ENCODE results near the gene GAGE1.
"Not testable (repeated sequence)": the region's sequence is repeated elsewhere in the genome, so short reads cannot be mapped to it uniquely, and the experiment has no call there.

Gene GAGE1, protein sequence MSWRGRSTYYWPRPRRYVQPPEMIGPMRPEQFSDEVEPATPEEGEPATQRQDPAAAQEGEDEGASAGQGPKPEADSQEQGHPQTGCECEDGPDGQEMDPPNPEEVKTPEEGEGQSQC

DNA sequence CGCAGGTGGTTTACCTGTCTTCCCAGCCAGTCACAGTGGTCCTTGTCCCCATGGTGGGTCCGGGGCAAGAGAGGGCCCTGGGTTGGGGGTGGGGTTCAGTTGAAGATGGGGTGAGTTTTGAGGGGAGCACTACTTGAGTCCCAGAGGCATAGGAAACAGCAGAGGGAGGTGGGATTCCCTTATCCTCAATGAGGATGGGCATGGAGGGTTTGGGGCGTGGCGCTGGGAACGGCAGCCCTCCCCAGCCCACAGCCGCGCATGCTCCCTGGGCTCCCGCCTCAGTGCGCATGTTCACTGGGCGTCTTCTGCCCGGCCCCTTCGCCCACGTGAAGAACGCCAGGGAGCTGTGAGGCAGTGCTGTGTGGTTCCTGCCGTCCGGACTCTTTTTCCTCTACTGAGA, at the start of gene GAGE1:
Gene GAGE1, plus strand, starts transcription at position 301 of the 400 bp plus-strand sequence. CDS start 1,155 bp downstream, outside the sequence.
- not testable (repeated sequence) for H3K4me1 ChIP-seq (ENCODE audit: control insufficient read depth, low read length); H3K36me3 ChIP-seq (ENCODE audit: control insufficient read depth, low read length); H3F3A ChIP-seq (ENCODE audit: control insufficient read depth, insufficient read depth); H3K9me3 ChIP-seq (ENCODE audit: control insufficient read depth, insufficient read depth, low read length); H3K27me3 ChIP-seq (ENCODE audit: control insufficient read depth, low read length); H4K20me1 ChIP-seq (ENCODE audit: control insufficient read depth, insufficient read depth, low read depth, low read length); H3K79me2 ChIP-seq (ENCODE audit: control insufficient read depth, low read length); H3K9me2 ChIP-seq (replicated peaks; ENCODE audit: control insufficient read depth, low read length); H3K27ac ChIP-seq (ENCODE audit: low read depth, low read length); H3K4me3 ChIP-seq (ENCODE audit: low read length); H3K4me2 ChIP-seq (ENCODE audit: low read length)

GRCh38 chrX:49550989-49551388, 47.8 kb upstream of the GAGE1 start, which contains the start of gene GAGE12E:
TSS of gene GAGE12E (plus strand) at chrX:49551289. CDS start at chrX:49552444, 1,155 bp downstream.
- not testable (repeated sequence) for H3K9me3 ChIP-seq (ENCODE audit: control insufficient read depth, insufficient read depth, low read length); H3K79me2 ChIP-seq (ENCODE audit: control insufficient read depth, low read length); H3K27me3 ChIP-seq (ENCODE audit: control insufficient read depth, low read length); H3K36me3 ChIP-seq (ENCODE audit: control insufficient read depth, low read length); H3K4me1 ChIP-seq (ENCODE audit: control insufficient read depth, low read length); H3K27ac ChIP-seq (ENCODE audit: low read depth, low read length); H3K9me2 ChIP-seq (replicated peaks; ENCODE audit: control insufficient read depth, low read length); H3K4me2 ChIP-seq (ENCODE audit: low read length); H3K4me3 ChIP-seq (ENCODE audit: low read length); H3F3A ChIP-seq (ENCODE audit: control insufficient read depth, insufficient read depth); H4K20me1 ChIP-seq (ENCODE audit: control insufficient read depth, insufficient read depth, low read depth, low read length)

- H3F3A ChIP-seq (ENCODE audit: control insufficient read depth, insufficient read depth): not testable (repeated sequence)
Observed at GRCh38 chrX:49560542-49560941, 38.3 kb upstream of the GAGE1 start, which contains the start of gene GAGE12F. TSS of gene GAGE12F (plus strand) at chrX:49560842. CDS start at chrX:49561997, 1,155 bp downstream.

GRCh38 chrX:49568728-49569127, 30.1 kb upstream of the GAGE1 start:
- H3K27ac ChIP-seq (ENCODE audit: low read depth, low read length); H3K27me3 ChIP-seq (ENCODE audit: control insufficient read depth, low read length); H3K36me3 ChIP-seq (ENCODE audit: control insufficient read depth, low read length); H4K20me1 ChIP-seq (ENCODE audit: control insufficient read depth, insufficient read depth, low read depth, low read length); H3K4me2 ChIP-seq (ENCODE audit: low read length); H3K9me3 ChIP-seq (ENCODE audit: control insufficient read depth, insufficient read depth, low read length); H3K4me3 ChIP-seq (ENCODE audit: low read length); H3F3A ChIP-seq (ENCODE audit: control insufficient read depth, insufficient read depth); H3K79me2 ChIP-seq (ENCODE audit: control insufficient read depth, low read length); H3K9me2 ChIP-seq (replicated peaks; ENCODE audit: control insufficient read depth, low read length); H3K4me1 ChIP-seq (ENCODE audit: control insufficient read depth, low read length): not testable (repeated sequence)

More at GRCh38 chrX:49560542-49560941, 38.3 kb upstream of the GAGE1 start, which contains the start of gene GAGE12F:
- not testable (repeated sequence) for H3K79me2 ChIP-seq (ENCODE audit: control insufficient read depth, low read length); H3K27ac ChIP-seq (ENCODE audit: low read depth, low read length); H3K4me1 ChIP-seq (ENCODE audit: control insufficient read depth, low read length); H4K20me1 ChIP-seq (ENCODE audit: control insufficient read depth, insufficient read depth, low read depth, low read length); H3K4me2 ChIP-seq (ENCODE audit: low read length); H3K4me3 ChIP-seq (ENCODE audit: low read length); H3K27me3 ChIP-seq (ENCODE audit: control insufficient read depth, low read length); H3K36me3 ChIP-seq (ENCODE audit: control insufficient read depth, low read length); H3K9me3 ChIP-seq (ENCODE audit: control insufficient read depth, insufficient read depth, low read length); H3K9me2 ChIP-seq (replicated peaks; ENCODE audit: control insufficient read depth, low read length)

- not testable (repeated sequence) for H3K9me2 ChIP-seq (replicated peaks; ENCODE audit: control insufficient read depth, low read length); H3F3A ChIP-seq (ENCODE audit: control insufficient read depth, insufficient read depth); H3K9me3 ChIP-seq (ENCODE audit: control insufficient read depth, insufficient read depth, low read length); H3K4me3 ChIP-seq (ENCODE audit: low read length); H3K36me3 ChIP-seq (ENCODE audit: control insufficient read depth, low read length); H4K20me1 ChIP-seq (ENCODE audit: control insufficient read depth, insufficient read depth, low read depth, low read length); H3K4me2 ChIP-seq (ENCODE audit: low read length); H3K79me2 ChIP-seq (ENCODE audit: control insufficient read depth, low read length); H3K27me3 ChIP-seq (ENCODE audit: control insufficient read depth, low read length); H3K4me1 ChIP-seq (ENCODE audit: control insufficient read depth, low read length); H3K27ac ChIP-seq (ENCODE audit: low read depth, low read length)
Observed at GRCh38 chrX:49569152-49569551, 29.7 kb upstream of the GAGE1 start.

DNA sequence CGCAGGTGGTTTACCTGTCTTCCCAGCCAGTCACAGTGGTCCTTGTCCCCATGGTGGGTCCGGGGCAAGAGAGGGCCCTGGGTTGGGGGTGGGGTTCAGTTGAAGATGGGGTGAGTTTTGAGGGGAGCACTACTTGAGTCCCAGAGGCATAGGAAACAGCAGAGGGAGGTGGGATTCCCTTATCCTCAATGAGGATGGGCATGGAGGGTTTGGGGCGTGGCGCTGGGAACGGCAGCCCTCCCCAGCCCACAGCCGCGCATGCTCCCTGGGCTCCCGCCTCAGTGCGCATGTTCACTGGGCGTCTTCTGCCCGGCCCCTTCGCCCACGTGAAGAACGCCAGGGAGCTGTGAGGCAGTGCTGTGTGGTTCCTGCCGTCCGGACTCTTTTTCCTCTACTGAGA, 28.7 kb upstream of the GAGE1 start, which contains the start of gene GAGE12G:
Gene GAGE12G, plus strand, starts transcription at position 301 of the 400 bp plus-strand sequence. CDS start 1,155 bp downstream, outside the sequence.
- not testable (repeated sequence) for H3F3A ChIP-seq (ENCODE audit: control insufficient read depth, insufficient read depth); H3K9me3 ChIP-seq (ENCODE audit: control insufficient read depth, insufficient read depth, low read length); H3K9me2 ChIP-seq (replicated peaks; ENCODE audit: control insufficient read depth, low read length)

DNA sequence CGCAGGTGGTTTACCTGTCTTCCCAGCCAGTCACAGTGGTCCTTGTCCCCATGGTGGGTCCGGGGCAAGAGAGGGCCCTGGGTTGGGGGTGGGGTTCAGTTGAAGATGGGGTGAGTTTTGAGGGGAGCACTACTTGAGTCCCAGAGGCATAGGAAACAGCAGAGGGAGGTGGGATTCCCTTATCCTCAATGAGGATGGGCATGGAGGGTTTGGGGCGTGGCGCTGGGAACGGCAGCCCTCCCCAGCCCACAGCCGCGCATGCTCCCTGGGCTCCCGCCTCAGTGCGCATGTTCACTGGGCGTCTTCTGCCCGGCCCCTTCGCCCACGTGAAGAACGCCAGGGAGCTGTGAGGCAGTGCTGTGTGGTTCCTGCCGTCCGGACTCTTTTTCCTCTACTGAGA, 19.2 kb upstream of the GAGE1 start, which contains the start of gene GAGE12H:
Gene GAGE12H, plus strand, starts transcription at position 301 of the 400 bp plus-strand sequence. CDS start 1,155 bp downstream, outside the sequence.
- H4K20me1 ChIP-seq (ENCODE audit: control insufficient read depth, insufficient read depth, low read depth, low read length); H3K4me3 ChIP-seq (ENCODE audit: low read length); H3K9me3 ChIP-seq (ENCODE audit: control insufficient read depth, insufficient read depth, low read length); H3K9me2 ChIP-seq (replicated peaks; ENCODE audit: control insufficient read depth, low read length); H3K4me1 ChIP-seq (ENCODE audit: control insufficient read depth, low read length); H3K36me3 ChIP-seq (ENCODE audit: control insufficient read depth, low read length); H3K4me2 ChIP-seq (ENCODE audit: low read length); H3F3A ChIP-seq (ENCODE audit: control insufficient read depth, insufficient read depth); H3K27me3 ChIP-seq (ENCODE audit: control insufficient read depth, low read length); H3K27ac ChIP-seq (ENCODE audit: low read depth, low read length); H3K79me2 ChIP-seq (ENCODE audit: control insufficient read depth, low read length): not testable (repeated sequence)

More for the DNA sequence above, 28.7 kb upstream of the GAGE1 start, which contains the start of gene GAGE12G:
- H3K4me2 ChIP-seq (ENCODE audit: low read length); H3K79me2 ChIP-seq (ENCODE audit: control insufficient read depth, low read length); H4K20me1 ChIP-seq (ENCODE audit: control insufficient read depth, insufficient read depth, low read depth, low read length); H3K36me3 ChIP-seq (ENCODE audit: control insufficient read depth, low read length); H3K27me3 ChIP-seq (ENCODE audit: control insufficient read depth, low read length); H3K27ac ChIP-seq (ENCODE audit: low read depth, low read length); H3K4me3 ChIP-seq (ENCODE audit: low read length); H3K4me1 ChIP-seq (ENCODE audit: control insufficient read depth, low read length): not testable (repeated sequence)

DNA sequence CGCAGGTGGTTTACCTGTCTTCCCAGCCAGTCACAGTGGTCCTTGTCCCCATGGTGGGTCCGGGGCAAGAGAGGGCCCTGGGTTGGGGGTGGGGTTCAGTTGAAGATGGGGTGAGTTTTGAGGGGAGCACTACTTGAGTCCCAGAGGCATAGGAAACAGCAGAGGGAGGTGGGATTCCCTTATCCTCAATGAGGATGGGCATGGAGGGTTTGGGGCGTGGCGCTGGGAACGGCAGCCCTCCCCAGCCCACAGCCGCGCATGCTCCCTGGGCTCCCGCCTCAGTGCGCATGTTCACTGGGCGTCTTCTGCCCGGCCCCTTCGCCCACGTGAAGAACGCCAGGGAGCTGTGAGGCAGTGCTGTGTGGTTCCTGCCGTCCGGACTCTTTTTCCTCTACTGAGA, 9.6 kb upstream of the GAGE1 start, which contains the start of gene GAGE2A:
Gene GAGE2A, plus strand, starts transcription at position 301 of the 400 bp plus-strand sequence. CDS start 1,155 bp downstream, outside the sequence.
- H3F3A ChIP-seq (ENCODE audit: control insufficient read depth, insufficient read depth); H3K27me3 ChIP-seq (ENCODE audit: control insufficient read depth, low read length); H3K4me1 ChIP-seq (ENCODE audit: control insufficient read depth, low read length); H4K20me1 ChIP-seq (ENCODE audit: control insufficient read depth, insufficient read depth, low read depth, low read length); H3K9me2 ChIP-seq (replicated peaks; ENCODE audit: control insufficient read depth, low read length); H3K36me3 ChIP-seq (ENCODE audit: control insufficient read depth, low read length); H3K27ac ChIP-seq (ENCODE audit: low read depth, low read length); H3K4me2 ChIP-seq (ENCODE audit: low read length); H3K4me3 ChIP-seq (ENCODE audit: low read length); H3K9me3 ChIP-seq (ENCODE audit: control insufficient read depth, insufficient read depth, low read length); H3K79me2 ChIP-seq (ENCODE audit: control insufficient read depth, low read length): not testable (repeated sequence)

Measured in DOHH2 (cell line).